GM18867 (cell line): ENCODE measurements around the gene TCHP.
"Not testable (repeated sequence)": the region's sequence is repeated elsewhere in the genome, so short reads cannot be mapped to it uniquely, and the experiment has no call there.

Experiments used
- ATAC-seq: cut with Tn5 transposase; IDR thresholded peaks from one replicate; pipeline ENCODE4 v1.9.1; 2021; ENCODE audit warnings: mild to moderate bottlenecking, moderate library complexity; ENCODE audit not compliant: unreplicated experiment

TCHP gene, protein sequence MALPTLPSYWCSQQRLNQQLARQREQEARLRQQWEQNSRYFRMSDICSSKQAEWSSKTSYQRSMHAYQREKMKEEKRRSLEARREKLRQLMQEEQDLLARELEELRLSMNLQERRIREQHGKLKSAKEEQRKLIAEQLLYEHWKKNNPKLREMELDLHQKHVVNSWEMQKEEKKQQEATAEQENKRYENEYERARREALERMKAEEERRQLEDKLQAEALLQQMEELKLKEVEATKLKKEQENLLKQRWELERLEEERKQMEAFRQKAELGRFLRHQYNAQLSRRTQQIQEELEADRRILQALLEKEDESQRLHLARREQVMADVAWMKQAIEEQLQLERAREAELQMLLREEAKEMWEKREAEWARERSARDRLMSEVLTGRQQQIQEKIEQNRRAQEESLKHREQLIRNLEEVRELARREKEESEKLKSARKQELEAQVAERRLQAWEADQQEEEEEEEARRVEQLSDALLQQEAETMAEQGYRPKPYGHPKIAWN

DNA sequence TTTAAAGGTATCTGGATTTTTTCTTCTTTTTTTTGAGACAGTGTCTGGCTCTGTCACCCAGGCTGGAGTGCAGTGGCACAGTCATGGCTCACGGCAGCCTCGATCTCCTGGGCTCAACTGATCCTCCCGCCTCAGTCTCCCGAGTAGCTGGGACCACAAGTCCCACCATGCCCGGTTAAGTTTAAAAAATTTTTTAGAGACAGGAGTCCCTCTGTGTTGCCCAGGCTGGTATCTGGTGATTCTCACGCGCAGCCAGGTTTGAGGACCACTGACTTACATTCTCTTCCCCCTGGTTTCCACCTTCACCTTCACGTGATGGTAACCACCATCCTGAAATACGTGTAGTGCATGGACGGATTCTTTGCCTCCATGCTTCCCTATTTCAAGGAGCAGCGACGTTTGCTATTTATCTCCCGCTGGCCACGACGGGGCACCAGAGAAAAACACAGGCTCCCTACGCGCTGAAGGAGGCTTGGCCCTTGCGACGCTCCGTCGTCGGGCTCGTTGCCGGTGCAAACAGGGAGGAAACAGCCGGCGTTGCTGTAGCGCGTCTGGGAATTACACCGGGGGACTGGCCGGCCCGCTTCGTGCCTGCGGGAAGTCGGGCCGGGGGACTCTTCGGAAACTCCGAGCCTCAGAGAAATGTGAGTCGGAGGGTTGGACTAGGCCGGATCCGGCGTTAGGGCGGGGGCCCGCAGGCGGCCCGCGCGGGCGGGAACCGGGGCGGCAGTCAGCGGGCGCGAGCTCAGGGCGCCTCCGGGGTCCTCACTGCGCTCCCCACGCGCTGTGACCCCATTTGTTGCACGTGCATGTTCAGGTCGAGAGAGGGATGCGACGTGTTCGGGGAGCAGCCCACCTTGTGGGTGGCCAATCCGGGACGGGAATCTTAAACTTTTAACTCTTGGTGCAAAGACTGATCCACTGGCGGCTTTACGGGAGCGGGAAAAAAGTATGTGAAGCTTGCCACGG, at the start of gene TCHP:
Gene TCHP, plus strand, starts transcription at position 492 of the 969 bp plus-strand sequence. CDS start 2,753 bp downstream, outside the sequence.
- peak; percentile 62 for ATAC-seq

DNA sequence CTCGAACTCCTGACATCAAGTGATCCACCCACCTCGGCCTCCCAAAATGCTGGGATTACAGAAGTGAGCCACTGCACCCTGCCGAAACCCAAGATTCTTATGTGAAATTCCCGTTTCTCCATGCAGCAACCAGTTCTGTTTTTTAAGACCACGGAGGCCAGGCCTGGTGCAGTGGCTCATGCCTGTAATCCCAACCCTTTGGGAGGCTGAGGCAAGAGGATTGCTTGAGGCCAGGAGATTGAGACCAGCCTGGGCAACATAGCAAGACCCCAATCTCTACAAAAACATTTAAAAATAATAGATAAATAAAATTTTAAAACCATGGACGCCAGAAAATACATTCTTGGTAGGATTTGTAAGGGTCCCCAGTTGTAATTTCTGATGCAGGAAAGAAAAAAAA, 49.6 kb upstream of the TCHP start:
- ATAC-seq = not testable (repeated sequence)

DNA sequence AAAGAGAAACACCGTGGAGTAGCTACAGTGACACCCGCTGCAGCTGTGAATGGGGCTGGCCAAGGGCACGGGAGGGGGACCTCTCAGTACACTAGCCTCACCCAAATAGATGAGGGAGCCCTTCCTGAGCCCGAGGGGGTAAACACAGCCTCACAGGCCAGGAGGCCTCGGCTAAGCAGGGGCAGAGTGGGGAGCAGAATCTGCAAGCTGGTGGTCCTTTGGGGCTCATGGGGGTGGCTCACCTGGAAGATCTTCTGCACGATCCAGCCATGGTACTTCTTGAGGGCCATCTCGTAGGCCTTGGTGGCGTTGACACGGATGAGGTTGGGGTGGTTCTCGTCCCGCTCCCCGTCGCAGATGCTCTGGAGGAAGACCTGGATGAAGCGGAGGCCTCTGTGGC, 44.7 kb upstream of the TCHP start:
- no peak for ATAC-seq

DNA sequence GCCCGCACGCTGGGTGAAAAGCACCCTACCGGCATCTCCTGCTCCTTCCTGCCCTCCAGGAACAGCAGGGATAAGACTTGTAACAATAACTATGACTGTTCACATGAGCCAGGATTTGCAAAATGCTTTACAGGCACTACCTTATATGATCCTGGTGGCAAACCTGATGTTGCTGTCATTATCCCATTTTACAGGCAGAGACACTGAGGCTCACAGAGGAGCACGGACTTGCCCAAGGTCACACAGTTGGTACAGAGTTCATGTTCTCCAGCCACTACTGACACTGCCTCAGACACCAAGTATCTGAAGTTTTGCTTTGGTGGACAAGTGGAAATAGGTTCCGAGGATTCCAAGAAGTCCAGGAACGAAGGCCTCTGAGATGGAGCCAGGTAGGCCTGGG, 42.4 kb upstream of the TCHP start:
- no peak for ATAC-seq

DNA sequence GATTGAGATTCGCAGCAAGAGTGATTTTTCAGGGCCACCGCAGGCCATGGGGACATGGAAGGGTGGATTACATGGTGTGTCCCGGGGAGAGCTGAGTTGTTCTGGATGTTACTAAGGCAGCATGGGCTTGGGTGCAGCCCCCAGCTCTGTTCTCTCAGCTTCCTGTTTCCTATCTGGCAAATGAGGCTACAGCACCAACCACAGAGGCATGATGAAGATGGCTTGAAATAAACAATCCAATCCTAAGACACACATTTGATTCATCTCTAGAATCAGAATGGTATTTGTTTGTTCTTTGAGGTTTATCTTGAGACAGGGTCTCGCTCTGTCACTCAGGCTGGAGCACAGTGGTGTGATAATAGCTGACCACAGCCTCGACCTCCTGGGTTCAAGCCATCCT, 41.3 kb upstream of the TCHP start:
- no peak for ATAC-seq

DNA sequence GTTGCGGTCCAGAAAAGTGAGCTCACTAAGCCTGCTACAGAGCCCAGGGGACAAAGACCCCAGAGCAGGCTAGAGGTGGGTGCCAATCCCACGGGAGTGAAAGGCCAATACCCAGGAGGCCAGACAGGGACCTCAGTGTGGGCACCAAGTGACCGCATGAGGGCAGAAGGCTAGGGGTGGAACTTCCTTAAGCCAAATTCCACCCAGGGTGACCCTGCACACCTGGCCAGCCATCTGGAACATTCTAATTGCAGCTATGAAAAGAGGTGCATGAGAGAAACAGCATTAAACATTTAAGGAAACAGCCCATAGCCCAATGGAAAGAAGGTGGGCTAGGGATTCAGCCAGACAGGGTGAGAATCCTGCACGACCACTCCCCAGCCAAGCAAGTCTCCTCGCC, 39.1 kb upstream of the TCHP start:
- no peak for ATAC-seq

DNA sequence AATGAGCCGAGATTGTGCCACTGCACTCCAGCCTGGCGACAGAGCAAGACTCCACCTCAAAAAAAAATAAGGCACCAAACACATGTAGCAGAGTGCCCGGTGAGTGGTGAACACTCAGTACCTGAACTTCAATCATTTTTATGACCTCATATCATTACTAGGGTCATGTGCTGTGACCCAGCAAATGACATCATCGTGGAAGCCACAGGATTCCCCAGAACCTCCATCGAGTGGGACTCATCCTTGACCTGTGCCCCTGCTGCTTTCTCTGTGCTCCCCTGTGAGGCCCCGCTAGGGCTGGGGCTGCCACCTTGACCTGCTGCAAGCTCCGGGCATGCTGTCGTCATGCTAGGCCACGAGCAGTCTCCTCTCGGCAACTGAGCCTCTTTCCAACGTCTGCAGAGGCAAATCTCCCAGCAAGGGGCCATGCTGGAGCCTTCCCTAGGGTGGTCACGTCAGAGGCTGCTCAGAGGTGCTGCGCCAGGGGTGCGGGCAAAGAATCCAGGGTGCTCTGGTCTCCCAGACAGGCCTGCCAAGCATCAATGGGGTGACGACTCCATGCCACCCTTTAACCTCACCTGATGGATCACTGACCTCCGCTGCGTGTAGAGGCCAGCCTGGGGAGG, 38.3 kb upstream of the TCHP start:
- no peak for ATAC-seq

DNA sequence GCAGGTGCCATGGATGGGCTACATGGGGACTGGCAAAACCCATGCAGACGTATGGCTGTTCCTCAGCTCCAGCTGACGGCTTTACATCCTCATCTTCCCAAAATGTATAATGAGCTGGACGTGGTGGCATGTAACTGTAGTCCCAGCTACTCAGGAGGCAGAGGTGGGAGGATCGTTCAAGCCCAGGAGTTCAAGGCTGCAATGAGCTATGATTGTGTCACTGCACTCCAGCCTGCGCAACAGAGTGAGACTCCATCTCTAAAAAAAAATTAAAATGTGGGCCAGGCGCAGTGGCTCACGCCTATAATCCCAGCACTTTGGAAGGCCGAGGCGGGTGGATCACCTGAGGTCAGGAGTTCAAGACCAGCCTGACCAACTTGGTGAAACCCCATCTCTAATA, 37.6 kb upstream of the TCHP start:
- not testable (repeated sequence) for ATAC-seq

DNA sequence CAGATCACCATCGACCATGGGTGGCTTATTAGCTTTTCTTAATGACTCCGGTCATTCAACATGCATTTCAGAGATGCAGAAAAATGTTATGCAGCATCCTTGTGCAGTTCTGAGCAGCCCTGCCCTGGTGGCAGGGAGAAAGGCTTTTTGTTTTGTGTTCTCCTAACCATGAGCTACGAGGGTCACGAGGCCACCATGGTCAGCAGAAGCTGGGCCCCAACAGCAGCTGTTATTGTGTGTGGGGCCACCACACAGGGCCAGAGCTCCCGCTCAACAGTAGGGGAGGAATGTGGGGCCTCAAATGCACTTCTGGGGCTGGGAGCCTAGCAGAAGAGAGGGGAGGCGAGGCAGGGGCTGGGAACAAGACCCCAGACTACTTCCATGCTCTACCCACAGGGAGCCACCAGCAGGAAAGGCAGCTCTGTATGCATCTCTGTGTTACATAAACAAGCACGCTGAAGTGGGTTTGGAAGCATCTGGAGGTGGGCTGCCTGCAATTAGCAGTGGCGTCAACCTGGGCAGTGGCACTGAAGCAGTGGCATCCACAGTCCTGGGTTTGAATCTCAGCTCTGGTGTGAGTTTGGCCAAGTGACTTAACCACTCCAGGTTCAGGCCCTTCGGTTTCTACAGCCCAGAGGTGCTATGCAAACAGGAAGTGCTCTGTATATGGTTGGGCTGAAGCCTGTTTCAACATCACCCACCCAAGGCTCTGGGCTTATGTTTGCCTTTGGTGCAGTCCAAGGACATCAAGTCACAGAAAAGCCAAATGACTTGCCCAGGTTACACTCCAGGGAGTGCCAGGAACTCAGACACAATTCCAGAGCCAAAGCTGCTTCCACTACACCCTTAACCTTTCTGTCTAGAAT, 36.0 kb upstream of the TCHP start:
- ATAC-seq = no peak

DNA sequence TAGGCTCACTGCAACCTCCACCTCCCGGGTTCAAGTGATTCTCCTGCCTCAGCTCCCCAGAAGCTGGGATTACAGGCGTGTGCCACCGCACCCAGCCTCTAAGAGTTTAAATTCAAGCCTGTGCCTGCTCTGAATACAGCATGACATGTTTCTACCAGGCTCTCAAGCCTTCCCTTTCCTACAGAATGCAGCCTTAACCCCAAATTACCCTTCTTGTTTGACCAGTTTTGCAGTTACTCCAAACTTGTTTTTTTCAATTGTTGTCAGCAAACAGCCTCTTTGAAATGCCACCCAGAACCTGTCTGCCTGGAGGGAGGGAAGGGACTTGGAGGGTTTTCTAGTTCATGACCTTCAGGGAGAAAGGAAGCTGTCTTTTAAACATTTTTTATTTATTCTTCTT, 35.2 kb upstream of the TCHP start:
- ATAC-seq = no peak

DNA sequence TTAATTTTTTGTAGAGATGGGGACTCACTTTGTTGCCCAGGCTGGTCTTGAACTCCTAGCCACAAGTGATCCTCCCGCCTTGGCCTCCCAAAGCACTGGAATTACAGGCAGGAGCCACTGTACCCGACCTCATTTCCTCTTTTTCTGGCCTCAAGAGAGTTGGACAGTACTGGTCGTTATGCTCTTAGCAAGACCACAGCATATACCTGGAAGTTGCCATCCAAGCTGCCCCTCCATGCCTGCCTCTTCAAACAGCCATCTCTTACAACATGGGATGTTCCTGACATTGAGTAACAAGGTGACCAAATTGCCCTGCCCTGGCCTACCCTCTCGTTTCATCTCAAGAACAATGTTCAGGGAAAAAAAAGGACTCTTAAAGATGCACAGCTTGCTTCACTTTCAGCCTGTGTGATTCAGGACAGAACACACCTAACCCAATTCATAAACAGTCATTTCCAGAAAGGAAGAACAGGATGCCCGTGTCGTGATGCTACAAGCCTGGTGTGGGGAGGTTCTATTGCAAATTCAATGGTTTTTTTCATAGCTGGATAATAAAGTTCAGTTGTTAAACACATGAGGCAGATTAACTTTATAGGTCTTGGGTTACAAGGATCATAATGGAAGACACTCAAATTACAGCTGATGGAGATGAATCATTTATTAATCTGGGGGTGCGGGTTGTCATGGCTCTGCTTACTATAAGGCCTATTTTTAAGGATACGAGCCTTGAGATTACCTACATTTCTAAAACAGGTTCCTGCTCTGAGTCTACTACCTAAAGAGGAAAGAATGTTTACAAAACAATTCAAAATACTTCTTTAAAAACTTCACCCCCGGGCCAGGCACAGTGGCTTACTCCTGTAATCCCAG, 31.7 kb upstream of the TCHP start:
- no peak for ATAC-seq

DNA sequence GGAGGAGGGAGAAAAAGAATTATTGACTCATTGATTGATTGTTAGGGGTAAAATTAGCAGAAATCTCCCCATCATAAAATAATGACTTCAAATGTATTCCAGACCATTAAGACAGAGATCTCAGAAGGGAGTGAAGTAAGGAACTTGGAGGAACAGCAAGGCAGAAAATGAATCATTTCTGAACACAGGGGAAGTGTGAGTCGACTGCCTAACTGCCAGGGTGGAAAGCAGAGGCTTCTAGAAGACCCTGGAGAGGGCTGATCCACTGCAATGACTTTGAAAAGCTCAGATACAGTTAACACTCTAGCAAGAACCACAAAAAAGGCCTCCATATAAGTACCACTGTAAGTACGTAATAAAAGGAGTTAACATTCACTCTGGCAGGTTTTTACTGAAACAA, 29.4 kb upstream of the TCHP start:
- no peak for ATAC-seq

DNA sequence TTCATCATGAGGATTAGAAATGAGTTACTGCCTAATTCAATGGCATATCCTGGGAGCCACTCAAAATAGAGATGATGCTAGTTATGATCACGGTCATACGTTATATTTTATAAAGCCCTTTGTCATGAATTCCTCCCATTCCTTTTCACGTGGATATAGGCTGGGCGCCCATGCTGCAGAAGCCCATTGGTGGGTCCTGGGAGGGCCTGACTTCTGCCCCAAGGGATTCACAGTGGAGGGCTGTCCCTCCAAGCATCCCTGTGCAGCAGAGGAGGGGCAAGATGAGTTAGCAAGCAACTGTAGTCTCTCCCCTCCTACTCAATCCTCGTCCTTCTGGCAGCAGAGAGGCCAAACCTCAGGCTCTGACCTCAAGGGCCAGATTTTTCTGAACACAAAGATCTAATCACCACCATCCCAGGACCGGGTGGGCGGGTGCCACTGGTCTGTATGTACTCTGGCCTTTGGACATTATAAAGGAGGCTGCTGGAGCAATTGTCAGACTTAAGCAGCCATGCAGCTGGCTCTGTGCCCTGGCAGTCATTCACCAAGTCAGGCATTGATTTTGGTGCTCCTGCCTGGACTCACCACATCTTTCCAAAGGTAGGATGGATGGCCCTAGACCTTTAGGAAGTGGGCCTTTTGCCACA, 28.3 kb upstream of the TCHP start:
- no peak for ATAC-seq

DNA sequence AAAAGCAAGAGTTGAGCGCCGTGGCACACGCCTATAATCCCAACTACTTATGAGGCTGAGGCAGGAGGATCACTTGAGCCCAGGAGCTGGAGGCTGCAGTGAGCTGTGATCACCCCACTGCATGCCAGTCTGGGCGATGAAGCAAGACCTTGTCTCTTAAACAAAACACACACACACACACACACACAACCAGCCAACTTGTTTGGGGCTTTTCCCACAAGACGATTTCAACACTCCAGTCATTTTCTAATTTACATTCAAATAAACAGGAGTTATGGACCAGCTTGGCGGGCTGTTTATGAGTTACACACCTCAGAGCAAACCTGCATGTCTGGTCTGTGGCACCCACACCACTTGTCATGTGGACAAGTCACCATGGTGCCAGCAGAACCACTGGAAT, 26.4 kb upstream of the TCHP start:
- no peak for ATAC-seq

DNA sequence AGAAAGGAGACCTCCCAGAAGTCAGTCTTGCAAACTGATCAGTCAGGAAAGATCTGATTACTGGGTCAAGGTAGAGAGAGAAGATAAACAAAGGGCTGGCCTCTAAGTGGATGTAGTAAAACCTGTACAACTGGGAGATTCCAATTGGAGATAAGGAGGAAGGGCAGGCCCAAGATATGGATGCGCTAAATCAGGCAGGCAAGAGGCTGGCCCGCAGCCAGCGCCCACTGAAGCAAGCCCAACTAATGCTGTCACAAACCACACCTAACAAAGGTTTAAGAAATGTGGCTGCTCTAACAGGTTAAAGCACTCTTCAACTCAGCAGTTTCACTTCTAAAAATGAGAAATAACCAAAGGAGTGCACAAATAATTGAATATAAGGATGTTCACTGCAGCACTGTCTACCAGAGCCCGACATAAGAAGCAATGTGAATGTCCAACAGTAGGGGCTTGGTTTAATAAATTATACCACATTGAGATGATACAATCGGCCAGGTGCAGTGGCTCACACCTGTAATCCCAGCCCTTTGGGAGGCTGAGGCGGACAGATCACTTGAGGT, 24.4 kb upstream of the TCHP start:
- no peak for ATAC-seq

DNA sequence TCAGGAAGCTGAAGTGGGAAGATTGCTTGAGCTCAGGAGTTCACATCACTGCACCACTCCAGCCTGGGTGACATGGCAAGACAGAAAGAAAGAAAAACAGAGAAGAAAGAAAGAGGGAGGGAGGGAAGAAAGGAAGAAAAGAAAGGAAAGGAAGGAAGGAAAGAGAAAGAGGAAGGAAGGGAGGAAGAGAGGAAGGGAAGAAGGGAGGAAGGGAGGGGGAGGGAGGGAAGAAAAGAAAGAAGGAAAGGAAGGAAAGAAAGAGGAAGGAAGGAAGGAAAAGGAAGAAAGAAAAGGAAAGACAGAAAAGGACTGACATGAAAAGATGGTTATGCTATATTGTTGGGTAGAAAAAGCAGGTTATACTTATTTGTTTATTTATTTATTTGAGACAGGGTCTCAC, 23.7 kb upstream of the TCHP start:
- no peak for ATAC-seq

DNA sequence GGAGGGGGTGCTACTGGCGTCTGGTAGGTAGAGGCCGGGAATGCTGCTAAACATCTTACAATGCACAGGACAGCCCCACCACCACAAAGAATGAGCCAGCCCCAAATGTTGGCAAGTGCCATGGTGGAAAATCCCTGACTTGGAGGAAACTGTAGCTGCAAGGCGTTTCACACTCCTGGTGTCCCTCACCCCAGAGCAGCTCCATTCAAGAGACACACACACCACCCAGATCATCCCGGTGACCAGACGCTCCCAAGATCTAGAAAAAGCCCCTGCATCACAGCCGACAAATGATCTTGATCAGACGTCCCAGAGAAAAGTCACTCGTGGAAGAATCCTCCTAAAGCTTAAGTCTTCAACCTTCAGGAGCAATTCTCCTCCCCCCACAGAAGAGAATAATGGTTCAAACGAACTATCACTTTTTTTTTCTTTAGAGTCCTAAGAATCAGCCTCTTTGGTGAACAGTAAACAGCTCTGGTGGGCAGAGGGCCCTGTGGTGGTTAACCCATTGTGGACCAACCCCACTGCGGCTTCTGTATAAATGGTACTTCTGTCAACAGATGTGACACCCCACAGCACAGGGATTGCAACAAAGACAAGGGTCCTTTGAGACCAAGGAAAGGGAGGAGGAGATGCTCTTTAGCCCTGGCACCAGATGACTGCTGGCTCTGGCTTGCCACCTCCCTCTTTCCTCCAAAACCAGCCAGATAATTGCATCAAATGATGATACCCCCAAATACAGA, 22.4 kb upstream of the TCHP start:
- ATAC-seq = no peak

DNA sequence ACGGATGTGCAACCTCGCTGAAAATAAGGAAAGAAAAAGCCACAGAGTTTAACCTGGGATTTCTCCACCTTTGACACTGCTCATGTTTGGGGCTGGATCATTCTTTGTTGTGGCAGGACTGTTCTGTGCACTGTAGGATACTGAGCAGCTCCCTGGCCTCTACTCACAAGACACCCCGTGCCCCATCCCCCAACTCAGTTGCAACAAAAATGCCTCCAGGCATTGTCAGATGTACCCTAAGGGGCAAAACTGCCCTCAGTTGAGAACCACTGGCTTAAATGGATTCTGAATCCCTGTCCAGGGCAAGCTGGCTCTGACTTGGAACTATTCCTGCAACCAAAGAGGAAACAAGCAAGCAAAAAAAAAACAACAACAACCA, 21.8 kb upstream of the TCHP start:
- no peak for ATAC-seq
